Superior temporal gyrus (tissue), 1 donor: Measurements from ENCODE around the gene ADD3.

Source experiments
- DNase-seq: peaks from one replicate; pipeline ENCODE4 v3.0.0-alpha.2; 2016; ENCODE audit errors: extremely low spot score

Gene ADD3

DNA sequence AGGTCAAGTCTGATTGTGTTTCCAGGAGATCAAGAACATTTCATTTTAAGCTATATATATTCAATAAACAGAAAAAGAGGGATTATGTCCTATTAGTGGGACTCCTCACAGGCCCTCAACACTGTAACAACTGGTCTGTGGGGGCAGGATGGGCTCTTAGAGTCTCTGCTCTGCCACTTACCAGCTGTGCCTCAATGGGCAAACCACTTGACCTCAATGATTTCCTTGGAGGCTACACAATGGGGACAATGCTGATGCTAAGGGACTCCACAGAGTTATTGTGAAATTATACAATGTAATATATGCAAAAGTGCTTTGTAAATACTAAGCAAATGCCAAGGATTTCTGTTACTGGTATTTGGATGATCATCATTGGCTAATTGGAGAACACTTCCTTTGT is 166.4 kb downstream of the ADD3 start:
- DNase-seq, result no peak

DNA sequence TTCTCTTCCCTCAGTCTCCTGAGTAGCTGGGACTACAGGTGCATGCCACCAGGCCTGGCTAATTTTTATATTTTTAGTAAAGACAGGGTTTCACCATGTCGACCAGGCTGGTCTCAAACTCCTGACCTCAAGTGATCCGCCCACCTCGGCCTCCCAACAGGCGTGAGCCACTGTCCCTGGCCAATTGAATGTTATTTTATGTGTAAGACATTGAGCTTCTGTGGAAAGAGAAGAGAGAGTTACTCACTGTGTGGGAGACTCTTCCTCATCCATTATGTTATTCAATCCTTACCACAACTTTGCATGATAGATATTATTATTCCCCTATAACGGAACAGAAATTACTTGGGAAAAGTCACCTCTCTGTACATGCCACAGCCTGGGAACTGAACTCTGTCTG is 167.0 kb downstream of the ADD3 start:
- DNase-seq, result no peak

DNA sequence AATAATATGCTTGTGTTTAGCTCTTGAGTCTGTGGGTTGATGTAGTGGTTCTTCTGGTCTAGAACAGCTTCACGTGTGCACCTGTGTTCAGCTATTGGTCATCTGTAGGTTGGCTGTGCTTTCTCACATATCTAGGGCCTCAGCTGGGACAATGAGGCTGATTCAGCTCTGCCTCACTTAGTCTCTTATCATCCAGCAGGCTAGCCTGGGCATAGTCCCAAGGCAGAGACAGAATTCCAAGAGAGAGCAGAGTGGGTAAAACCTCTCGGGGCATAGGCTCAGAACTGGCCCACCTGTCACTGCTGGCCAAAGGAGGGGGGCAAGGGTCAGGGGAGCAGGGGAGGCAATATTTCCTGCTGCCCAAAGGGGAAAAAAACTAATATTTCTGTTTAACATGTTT is 167.6 kb downstream of the ADD3 start:
- no peak for DNase-seq

DNA sequence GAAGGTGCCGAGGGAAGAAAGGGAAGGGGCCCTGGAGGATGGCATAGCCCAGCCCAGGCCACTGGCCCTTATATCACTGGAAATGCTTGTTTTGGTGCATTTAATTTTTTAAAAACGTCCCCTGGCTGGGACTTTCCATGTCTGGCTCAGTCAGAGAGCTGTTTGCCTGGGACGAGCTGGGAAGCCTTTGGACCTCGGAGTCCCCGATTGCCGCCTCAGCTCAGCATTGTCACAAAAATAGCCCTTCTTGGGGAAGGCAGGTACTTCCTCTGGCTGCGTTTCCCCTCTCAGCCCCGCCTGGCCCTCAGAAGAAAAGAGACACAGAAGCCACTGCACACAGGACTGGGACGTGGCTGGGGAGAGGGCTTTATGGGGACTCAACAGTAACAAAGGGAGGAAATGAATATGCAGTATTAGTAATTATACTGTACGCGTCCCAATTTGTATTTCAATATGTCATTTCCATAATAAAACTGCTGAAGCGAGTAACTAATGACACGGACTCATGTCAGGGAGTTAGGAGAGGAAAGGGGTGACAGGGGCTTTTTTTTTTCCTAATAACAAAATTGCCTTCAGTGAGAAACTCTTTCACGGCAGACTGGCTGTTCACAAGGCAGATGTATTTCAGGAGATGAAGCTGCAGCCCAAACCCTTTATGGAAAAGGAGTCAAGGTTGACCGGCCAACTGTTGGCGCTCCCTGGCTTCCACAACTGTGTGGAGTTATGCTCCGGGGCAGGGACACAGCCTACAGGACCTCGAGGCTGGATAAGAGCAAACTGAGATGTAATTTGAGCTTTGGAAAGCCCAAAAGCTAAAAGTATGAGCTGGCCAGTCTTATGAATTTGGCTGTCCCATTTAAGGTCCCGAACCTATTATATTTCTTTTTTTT is 168.6 kb downstream of the ADD3 start:
- no peak for DNase-seq

DNA sequence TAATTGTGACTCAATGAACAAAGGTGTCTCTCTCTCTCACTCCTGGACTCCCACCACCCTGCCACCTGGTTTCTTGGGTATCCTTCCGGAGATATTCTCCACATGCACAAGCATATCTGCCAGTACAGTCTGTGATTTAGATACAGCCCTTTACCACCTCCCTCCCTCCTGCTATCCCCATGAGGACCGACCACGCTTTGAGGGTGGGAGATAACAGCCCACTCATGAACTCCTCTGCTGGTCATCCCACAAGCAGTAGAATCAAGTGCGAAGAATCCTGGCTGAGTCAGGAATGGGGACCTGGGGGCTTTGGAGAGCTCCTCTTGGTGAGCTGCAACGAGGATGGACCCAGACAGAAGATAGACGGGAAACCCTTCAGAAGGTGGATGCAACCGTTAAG is 171.4 kb downstream of the ADD3 start:
- DNase-seq, result no peak

DNA sequence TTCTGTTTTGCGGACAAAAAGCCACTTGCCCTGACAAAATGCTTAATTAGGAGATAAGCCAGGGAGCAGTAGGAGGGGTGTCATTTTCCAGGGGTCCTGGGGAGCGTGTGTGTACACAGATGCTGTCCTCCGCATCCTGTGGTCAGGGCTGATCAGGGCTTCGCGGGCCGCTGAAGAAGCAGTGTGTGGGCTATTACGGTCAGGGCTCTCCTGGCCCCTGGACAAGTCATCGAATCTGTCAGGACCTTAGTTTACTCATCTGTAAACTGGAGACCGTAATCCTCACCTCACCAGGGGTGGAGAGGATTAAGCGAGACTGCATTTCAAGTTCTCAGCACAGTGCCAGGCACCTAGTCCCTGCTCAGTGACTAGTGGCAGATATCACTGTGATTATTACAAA is 173.7 kb downstream of the ADD3 start:
- no peak for DNase-seq

DNA sequence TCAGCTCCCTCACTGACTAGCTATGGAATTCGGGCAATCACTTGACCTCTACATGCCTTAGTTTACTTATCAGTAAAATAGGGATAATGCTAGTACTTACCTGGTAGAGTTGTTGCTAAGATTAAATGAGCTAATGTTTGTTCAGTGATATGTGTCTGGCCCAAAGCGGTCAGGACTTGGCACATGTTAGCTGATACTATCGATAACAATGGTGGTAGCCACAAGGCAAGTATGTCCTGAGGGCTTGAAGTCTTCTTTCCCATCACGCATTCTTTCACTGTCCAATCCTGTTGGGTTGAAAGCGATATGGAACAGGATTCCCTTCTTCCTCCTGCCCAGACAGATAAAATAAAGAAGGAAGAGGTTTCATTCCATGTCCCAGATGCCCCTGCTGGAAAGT is 174.1 kb downstream of the ADD3 start:
- DNase-seq, result no peak

DNA sequence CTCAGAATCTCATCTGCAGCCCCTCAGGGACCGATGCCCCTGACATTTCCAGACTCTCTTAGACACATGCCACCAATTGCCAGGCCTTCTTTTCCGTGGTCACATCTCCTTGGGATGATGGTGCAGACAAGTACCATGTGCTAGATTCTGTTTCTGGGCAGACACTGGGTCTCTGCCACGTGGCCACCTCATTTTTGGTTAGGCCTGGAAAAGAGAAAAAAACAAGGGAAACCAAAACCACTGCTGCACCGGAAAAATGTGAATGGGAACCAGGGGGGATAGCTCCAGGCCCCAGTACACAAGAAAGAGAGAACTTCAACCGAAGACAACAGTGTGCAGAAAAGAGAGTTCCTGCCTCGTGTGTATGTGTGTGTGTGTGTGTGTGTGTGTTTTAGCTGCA is 176.6 kb downstream of the ADD3 start:
- no peak for DNase-seq
